NCI-H1092 (cell line): ENCODE data around the gene SCN4A.
"Not testable (repeated sequence)": the region's sequence is repeated elsewhere in the genome, so short reads cannot be mapped to it uniquely, and the experiment has no call there.

Experiments
- DNase-seq: peaks from one replicate; lab custom pipeline; 2025; lab: John Stamatoyannopoulos, UW

The SCN4A gene

GRCh38 chr17:63984651-63985386 lies 12.1 kb upstream of the SCN4A start:
- no peak for DNase-seq

GRCh38 chr17:63984236-63984635 lies 11.5 kb upstream of the SCN4A start:
- DNase-seq = no peak

GRCh38 chr17:63983320-63983719 lies 10.6 kb upstream of the SCN4A start:
- no peak for DNase-seq

GRCh38 chr17:63982641-63983040 lies 9.9 kb upstream of the SCN4A start:
- not testable (repeated sequence) for DNase-seq

- DNase-seq = no peak
These were observed 5.8 kb upstream of the SCN4A start for GRCh38 chr17:63978272-63979200.

- no peak for DNase-seq
These were observed 4.0 kb upstream of the SCN4A start for GRCh38 chr17:63976702-63977101.

GRCh38 chr17:63975541-63976092 lies 2.9 kb upstream of the SCN4A start:
- no peak for DNase-seq

GRCh38 chr17:63974594-63975192 lies 2.0 kb upstream of the SCN4A start:
- no peak for DNase-seq

- no peak for DNase-seq
These were observed 1.3 kb upstream of the SCN4A start for GRCh38 chr17:63973930-63974593.

- no peak for DNase-seq
These were observed 529 bp upstream of the SCN4A start for GRCh38 chr17:63973247-63973646.

- DNase-seq = no peak
These were observed 3.4 kb downstream of the SCN4A start for GRCh38 chr17:63969278-63969677.

GRCh38 chr17:63967953-63968352 lies 4.8 kb downstream of the SCN4A start:
- no peak for DNase-seq

GRCh38 chr17:63966646-63967264 lies 6.0 kb downstream of the SCN4A start:
- DNase-seq = no peak

GRCh38 chr17:63963123-63963522 lies 9.6 kb downstream of the SCN4A start:
- DNase-seq = no peak

- DNase-seq = no peak
These were observed 10.4 kb downstream of the SCN4A start for GRCh38 chr17:63962298-63962744.

GRCh38 chr17:63961355-63962212 lies 11.1 kb downstream of the SCN4A start:
- no peak for DNase-seq

GRCh38 chr17:63960430-63960829 lies 12.3 kb downstream of the SCN4A start:
- no peak for DNase-seq

- no peak for DNase-seq
These were observed 12.7 kb downstream of the SCN4A start for GRCh38 chr17:63960006-63960405.

- no peak for DNase-seq
These were observed 16.3 kb downstream of the SCN4A start for GRCh38 chr17:63956296-63956920.

- no peak for DNase-seq
These were observed 16.9 kb downstream of the SCN4A start for GRCh38 chr17:63955791-63956190.
